NCI-H2196 (cell line): ENCODE measurements around the gene ZBTB45.

Experiments
- DNase-seq: peaks from one replicate; lab custom pipeline; 2025; ENCODE audit not compliant: unreplicated experiment; lab: John Stamatoyannopoulos, UW

Gene ZBTB45

DNA sequence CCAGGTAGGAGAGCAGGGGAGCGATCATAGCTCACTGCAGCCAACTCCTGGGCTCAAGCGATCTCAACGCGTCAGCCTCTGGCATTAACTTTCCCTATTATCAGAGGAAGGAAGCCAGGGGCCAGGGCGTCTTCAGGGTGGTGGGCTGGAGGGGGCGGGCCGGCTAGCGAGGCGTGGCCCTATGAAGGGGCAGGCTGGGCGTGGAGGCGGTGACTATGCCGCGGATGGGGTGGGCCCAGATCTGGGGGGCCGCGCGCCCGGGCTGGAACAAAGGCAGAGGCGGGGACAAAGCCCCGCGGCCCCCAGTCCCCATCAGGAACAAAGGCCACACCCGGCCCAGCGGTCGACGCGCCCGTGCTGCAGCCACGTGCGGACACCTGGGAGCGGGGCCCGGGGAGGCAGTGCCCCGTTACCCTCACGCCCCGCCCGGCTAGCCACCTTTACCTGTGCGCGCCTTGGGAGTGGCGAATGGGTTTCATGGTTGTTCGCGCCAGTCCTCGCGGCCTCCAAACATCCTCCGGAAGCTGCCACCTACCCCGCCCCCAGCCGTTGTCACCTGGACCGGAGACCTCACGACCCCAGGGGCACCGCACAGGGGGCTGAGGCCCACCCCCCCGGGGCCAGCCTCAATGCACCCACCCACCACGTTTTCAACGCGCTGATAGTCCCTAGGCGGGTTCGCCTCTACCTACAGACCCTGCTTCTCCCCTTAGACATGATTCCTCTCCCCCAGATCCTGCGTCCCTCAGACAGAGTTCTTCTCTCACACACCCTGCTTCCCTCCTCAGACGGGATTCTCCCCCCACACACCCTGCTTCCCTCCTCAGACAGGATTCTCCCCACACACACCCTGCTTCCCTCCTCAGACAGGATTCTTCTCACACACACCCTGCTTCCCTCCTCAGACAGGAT is 18.9 kb upstream of the ZBTB45 start:
- no peak for DNase-seq

DNA sequence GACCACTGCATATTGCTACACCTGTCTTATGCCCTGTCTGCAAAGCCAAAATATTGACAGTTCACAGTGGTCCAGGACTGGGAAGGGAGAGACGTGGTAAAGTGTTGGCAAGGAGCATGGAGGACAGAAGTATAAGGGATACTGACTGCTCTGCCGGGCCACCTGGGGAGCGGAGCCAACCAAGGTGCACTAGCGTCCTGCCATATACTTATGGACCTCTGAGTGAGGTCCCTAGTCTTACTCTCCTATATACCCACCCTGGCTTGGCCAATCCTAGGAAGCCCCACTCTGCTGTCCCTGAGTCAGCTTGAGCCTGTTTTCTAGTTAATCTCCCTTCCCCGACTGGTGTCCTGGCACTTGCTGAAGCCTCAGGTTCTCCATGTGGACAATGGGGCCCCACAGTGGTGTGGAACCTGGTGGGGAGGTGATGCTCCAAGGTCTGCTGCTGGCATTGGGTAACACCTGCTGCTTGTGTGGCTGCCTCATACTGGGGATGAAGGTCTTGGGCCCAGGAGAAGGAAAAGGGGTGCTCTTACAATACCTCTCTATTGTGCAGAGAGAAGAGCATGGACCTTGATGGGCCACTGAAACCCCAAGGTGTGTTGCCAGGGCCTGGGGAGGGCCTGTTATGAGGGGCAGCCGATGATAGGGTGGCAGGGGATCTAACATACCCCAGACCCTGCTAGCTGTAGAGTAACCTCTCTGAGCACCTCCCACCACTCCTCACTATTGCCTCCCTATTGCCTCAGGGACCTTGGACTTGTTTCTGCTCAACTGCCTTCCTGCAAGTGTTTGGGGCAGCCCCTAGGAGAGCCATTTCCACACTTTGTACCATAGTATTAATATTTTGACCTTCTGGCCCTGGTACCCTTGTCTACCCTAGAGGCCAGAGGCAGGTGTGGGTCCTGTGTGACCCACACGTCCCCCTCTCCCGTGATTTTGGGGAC is 17.5 kb upstream of the ZBTB45 start:
- no peak for DNase-seq

DNA sequence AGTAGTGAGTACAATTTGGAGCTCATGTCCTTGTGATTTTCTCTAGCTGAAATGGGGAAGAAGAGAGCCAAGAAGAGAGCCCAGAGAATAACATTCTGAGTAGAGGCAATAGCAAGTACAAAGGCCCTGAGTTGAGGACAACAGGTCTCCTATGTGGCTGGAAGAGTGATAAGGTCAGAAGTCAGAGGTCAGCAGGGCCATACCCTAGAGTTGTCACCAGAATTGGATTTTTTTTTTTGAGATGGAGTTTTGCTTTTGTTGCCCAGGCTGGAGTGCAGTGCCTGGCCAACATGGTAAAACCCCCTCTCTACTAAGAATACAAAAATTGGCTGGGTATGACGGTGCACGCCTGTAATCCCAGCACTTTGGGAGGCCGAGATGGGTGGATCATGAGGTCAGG is 16.2 kb upstream of the ZBTB45 start:
- DNase-seq: no peak

- no peak for DNase-seq
These were observed 11.6 kb upstream of the ZBTB45 start for GRCh38 chr19:58531034-58531840.

- no peak for DNase-seq
These were observed 9.8 kb upstream of the ZBTB45 start for GRCh38 chr19:58529405-58529804.

DNA sequence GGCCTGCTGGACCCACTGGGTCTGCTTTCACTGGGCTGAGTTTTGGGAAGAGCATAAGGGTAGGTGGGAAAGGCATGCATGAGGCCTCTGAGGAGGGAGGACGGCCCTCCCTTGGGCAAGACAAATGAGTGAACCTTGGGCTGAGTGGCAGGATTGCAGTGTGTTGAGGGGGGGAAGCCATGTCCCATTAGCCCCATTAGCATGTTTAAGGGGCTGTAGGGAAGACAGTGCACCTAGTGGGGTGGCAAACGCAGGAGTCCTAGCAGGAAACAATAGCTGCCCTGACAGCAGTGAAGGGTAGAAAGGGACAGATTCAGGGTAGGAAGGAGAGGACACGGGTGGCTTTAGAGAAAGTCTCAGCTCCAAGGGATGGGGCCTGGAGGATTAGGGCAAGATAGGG is 3.1 kb upstream of the ZBTB45 start:
- DNase-seq: no peak

GRCh38 chr19:58521651-58522050 is 2.0 kb upstream of the ZBTB45 start:
- DNase-seq: no peak

GRCh38 chr19:58520257-58520599 is 618 bp upstream of the ZBTB45 start:
- no peak for DNase-seq

- DNase-seq: peak; percentile 59
These were observed 589 bp downstream of the ZBTB45 start for GRCh38 chr19:58519087-58519354.

GRCh38 chr19:58518256-58519086 is 1.1 kb downstream of the ZBTB45 start:
- no peak for DNase-seq

DNA sequence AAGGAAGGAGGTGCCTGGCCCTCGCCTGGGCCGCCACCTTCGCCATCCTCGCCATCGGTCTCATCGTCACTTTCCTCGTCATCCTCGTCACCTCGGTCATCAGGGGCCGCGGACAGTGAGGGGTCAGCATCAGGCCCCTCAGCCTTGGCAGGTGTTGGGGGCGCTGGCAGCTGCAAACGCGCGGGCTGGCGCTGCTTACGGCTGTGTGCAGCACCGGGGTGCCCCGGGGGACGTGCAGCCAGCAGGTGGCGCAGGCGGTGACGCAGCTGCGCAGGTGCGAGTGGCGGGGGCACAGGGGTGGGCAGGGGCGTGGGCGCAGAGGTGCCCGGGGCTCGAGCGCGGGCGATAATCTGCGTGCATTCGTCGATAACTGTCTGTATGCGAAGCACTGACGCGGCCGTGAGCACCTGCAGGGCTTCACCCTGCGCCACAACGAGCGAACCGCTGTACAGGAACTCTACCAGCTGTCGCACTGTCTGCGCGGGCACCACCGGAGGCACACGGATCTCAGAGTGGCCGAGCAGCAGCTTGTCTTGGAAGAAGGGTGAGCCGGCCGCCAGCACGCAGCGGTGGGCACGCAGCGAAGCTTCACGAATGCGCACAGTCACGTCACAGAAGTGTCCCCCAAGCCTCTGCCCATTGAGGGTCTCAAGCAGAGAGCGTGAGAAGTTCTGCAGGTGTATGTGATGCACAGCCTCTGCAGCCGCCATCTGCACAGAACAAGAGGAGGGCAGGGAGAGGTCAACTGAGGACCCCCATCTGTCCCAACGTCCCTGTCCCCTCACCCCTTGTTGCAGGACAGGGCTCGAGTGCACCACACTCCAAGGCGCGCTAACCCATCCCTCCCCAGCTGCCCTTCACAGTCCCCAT is 2.4 kb downstream of the ZBTB45 start:
- no peak for DNase-seq

- no peak for DNase-seq
These were observed 3.3 kb downstream of the ZBTB45 start for GRCh38 chr19:58516246-58516836.

- no peak for DNase-seq
These were observed 4.4 kb downstream of the ZBTB45 start for GRCh38 chr19:58515259-58515658.

- DNase-seq: no peak
These were observed 5.0 kb downstream of the ZBTB45 start for GRCh38 chr19:58514564-58515022.

- peak; percentile 98 for DNase-seq
These were observed 5.7 kb downstream of the ZBTB45 start for GRCh38 chr19:58513694-58514563.

DNA sequence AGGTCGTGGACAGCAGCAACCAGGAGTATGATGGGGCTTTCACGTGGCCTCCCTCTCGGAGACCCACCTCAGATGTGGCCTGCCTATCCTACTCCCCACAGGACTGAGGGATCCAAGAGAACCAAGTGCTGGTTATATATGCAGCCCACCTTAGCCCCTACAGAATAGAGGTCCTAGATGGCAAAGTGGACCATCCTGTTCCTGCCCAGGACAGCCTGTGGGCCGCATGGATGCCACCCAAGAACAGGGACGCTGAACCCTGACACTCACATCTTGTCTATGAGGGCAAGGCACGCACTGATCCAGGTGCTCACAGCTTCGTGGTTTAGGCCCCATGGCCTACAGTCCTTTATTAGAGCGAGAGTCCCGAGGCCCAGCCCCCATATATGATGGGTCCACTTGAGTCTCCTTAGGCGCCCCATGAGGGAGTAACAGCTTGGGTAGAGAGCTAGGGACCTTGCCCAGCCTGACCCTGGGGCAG is 6.4 kb downstream of the ZBTB45 start:
- DNase-seq: no peak

- DNase-seq: no peak
These were observed 8.0 kb downstream of the ZBTB45 start, which contains the start of gene SLC27A5 for GRCh38 chr19:58511353-58512208. TSS of gene SLC27A5 (minus strand) at chr19:58511992. CDS start at chr19:58511955, 37 bp downstream.
